Left lobe of liver (tissue), 1 donor: ENCODE results near the gene KIF2A. TPM values are rescaled to one million over a fixed set of nuclear protein-coding genes. Genes with fewer than 3 reads are reported as not detected.

Experiments used
- total RNA-seq: library from RNA; stranded (reverse); gene quantifications from one replicate; pipeline ENCODE4 v1.2.1, GENCODE V29; 2021
- donor health status: DM: no; HTN: yes; CAD: no.

KIF2A gene
- total RNA-seq, 1 donor from 2014 or later, result 5.6 TPM

Other genes with a start within 250 kb of the KIF2A start
- gene DIMT1, start 97.7 kb downstream of the KIF2A start, total RNA-seq, result 5.9 TPM
- 11.8 TPM for gene IPO11, start 106.6 kb downstream of the KIF2A start, total RNA-seq